CD4-positive, alpha-beta memory T cell (primary cell): Measurements from ENCODE around the gene SUCO. TPM values are rescaled to one million over a fixed set of nuclear protein-coding genes. Genes with fewer than 3 reads are reported as not detected.

Source experiments
- CTCF ChIA-PET: fragments of 350-600 bp; sonication (Branson Sonifier 250); formaldehyde crosslinking; loops from one replicate; lab custom pipeline; 2021; ENCODE audit warnings: inconsistent platforms; ENCODE audit not compliant: partially characterized antibody; lab: Charles Lee
- POLR2A ChIA-PET: fragments of 350-600 bp; sonication (Branson Sonifier 250); formaldehyde crosslinking; loops from one replicate; lab custom pipeline; 2021; ENCODE audit not compliant: partially characterized antibody; lab: Charles Lee
- DNase-seq, 5 donors: peaks; one replicate each; pipeline versions ENCODE4 v3.0.0 to v3.0.0-alpha.2; 2020 to 2022; ENCODE audit warnings: mixed read lengths in 1 of 5
- H3K27ac ChIP-seq: one replicate; pipeline ENCODE4 v1.7.0; 2013; ENCODE audit warnings: low read depth, low read length
- H3K27me3 ChIP-seq: 2 replicates; pipeline ENCODE4 v1.7.0; 2013; ENCODE audit warnings: mild to moderate bottlenecking, low read length, moderate library complexity; ENCODE audit not compliant: insufficient read depth
- H3K36me3 ChIP-seq: 2 replicates; pipeline ENCODE4 v1.7.0; 2013; ENCODE audit warnings: mild to moderate bottlenecking, low read length, moderate library complexity; ENCODE audit not compliant: insufficient read depth
- H3K4me1 ChIP-seq: 2 replicates; pipeline ENCODE4 v1.7.0; 2013; ENCODE audit warnings: mild to moderate bottlenecking, low read length, moderate library complexity; ENCODE audit not compliant: insufficient read depth
- H3K4me3 ChIP-seq, 2 donors: one replicate each; pipeline ENCODE4 v1.7.0; 2013; ENCODE audit warnings: low read length in 2 of 2, mild to moderate bottlenecking in 1 of 2
- H3K9me3 ChIP-seq, 2 donors: one replicate each; pipeline ENCODE4 v1.7.0; 2013; ENCODE audit warnings: low read length in 2 of 2, control low read depth in 1 of 2; ENCODE audit not compliant: control insufficient read depth in 1 of 2
- H3K27ac Mint-ChIP-seq, 7 donors: one replicate each; pipeline ENCODE4 v1.8.0; 2020 to 2021; ENCODE audit warnings: mixed read lengths in 7 of 7, mild to moderate bottlenecking in 6 of 7, inconsistent platforms in 3 of 7, moderate library complexity in 3 of 7
- H3K27me3 Mint-ChIP-seq, 2 donors: one replicate each; pipeline ENCODE4 v1.8.0; 2020 to 2021; ENCODE audit warnings: mixed read lengths in 2 of 2
- H3K36me3 Mint-ChIP-seq, 2 donors: one replicate each; pipeline ENCODE4 v1.8.0; 2020 to 2021; ENCODE audit warnings: mixed read lengths in 2 of 2, inconsistent platforms in 1 of 2, mild to moderate bottlenecking in 1 of 2
- H3K4me1 Mint-ChIP-seq, 4 donors: one replicate each; pipeline ENCODE4 v1.8.0; 2020 to 2021; ENCODE audit warnings: mixed read lengths in 4 of 4, mild to moderate bottlenecking in 1 of 4
- H3K4me3 Mint-ChIP-seq, 8 donors: one replicate each; pipeline ENCODE4 v1.8.0; 2020 to 2021; ENCODE audit warnings: mixed read lengths in 8 of 8, mild to moderate bottlenecking in 7 of 8, moderate library complexity in 6 of 8, inconsistent platforms in 3 of 8
- H3K9me3 Mint-ChIP-seq, 8 donors: one replicate each; pipeline ENCODE4 v1.8.0; 2020 to 2021; ENCODE audit warnings: mixed read lengths in 8 of 8, mild to moderate bottlenecking in 5 of 8, inconsistent platforms in 3 of 8, moderate library complexity in 1 of 8
- intact Hi-C: fragments of 100-400 bp; cut with micrococcal nuclease; formaldehyde crosslinking; loops from one replicate; pipeline ENCODE4 v1.15.1; 2023
- polyA plus RNA-seq, 2 donors: library from polyadenylated mRNA; unstranded; fragments of 300-500 nt; fragmentation: Illumina TruSeq; gene quantifications; one replicate each; pipeline ENCODE4 v1.2.3, GENCODE V29; 2021
- total RNA-seq, 2 experiments: library from RNA; stranded (reverse); gene quantifications; one replicate each; pipeline ENCODE4 v1.2.3, GENCODE V29; 2021

The SUCO gene
- total and polyA plus RNA-seq, 4 experiments from 2014 or later, result 12.2 to 74.4 (median 44.1) TPM

DNA sequence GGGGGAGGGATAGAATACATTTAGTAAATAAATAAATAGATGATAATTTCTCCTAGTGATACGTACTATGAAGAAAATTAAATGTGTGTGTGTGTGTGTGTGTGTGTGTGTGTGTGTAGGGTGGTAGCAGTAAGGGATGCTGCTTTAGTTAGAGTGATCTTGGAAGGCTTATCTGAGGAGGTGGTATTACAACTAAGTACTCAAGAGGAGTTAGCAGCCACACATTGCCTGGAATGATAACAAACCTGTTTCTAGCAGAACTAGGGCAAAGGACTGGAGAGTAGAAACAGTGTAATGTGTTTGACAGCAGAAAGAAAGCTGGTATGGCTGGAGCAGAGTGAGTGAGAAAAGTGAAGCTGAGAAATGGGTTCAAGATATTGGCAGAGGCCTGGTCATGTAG, 67.7 kb downstream of the SUCO start:
- H3K27ac ChIP-seq, result no peak overlapping the region
- Mint-ChIP-seq H3K9me3 (peaks cover 0 to 3% (median 0%) of the 10 kb centered on the region in 8 donors), H3K36me3 (peaks cover 38 to 70% of the 10 kb centered on the region in 2 donors), H3K27me3 (no peaks in the 10 kb centered on the region), H3K4me3 (no peak overlapping the region), H3K27ac (peak overlapping the region in 3 of 7 donors; percentile 29 to 62 (median 43)), H3K4me1 (peaks cover 8 to 18% (median 16%) of the 10 kb centered on the region in 4 donors)
- DNase-seq, result no peak
- intact Hi-C loops, result no loop called here
- no peaks in the 10 kb centered on the region for H3K27me3 ChIP-seq
- peaks cover 15% of the 10 kb centered on the region for H3K4me1 ChIP-seq
- no peaks in the 10 kb centered on the region for H3K9me3 ChIP-seq
- ChIA-PET CTCF (interaction anchor here (0.7 to 1.1 kb wide), 2 partner anchors 119 to 128 kb away, joined by 3 read pairs; no protein-coding TSS in a partner anchor), POLR2A (no interaction called here)
- H3K4me3 ChIP-seq, result no peak overlapping the region
- H3K36me3 ChIP-seq, result peaks cover 10% of the 10 kb centered on the region

DNA sequence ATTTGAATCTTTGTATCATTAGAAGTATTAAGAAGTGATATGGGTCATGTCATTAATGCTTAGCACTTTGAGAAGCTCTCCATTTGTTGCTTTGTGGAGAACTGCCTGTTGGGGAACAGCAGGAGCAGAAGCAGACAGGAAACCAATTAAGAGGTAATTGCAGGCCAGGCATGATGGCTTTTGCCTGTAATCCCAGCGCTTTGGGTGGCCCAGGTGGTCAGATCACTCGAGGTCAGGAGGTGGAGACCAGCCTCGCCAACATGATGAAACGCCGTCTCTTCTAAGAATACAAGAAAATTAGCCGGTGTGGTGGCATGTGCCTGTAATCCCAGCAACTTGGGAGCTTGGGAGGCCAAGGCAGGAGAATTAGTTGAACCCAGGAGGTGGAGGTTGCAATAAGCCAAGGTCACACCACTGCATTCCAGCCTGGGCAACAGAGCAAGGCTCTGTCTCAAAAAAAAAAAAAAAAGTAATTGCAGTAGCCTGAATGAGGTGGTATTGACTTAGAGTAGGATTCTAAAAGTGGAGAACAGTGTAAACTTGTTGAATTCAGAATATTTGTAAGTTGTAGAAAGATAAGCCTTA, 68.2 kb downstream of the SUCO start:
- no peak for DNase-seq
- peaks cover 0 to 2% (median 0%) of the 10 kb centered on the region in 8 donors for H3K9me3 Mint-ChIP-seq
- Histone ChIP-seq H3K4me1 (peaks cover 11% of the 10 kb centered on the region), H3K27ac (no peak overlapping the region), H3K27me3 (no peaks in the 10 kb centered on the region), H3K4me3 (no peak overlapping the region), H3K36me3 (peaks cover 10% of the 10 kb centered on the region), H3K9me3 (no peaks in the 10 kb centered on the region)
- H3K27ac Mint-ChIP-seq, result peak overlapping the region in 1 of 7 donors; percentile 18
- H3K4me1 Mint-ChIP-seq, result peaks cover 4 to 13% (median 11%) of the 10 kb centered on the region in 4 donors
- intact Hi-C loops, result no loop called here
- ChIA-PET CTCF (interaction anchor here (0.7 to 1.1 kb wide), 2 partner anchors 118 to 127 kb away, joined by 3 read pairs; no protein-coding TSS in a partner anchor), POLR2A (no interaction called here)
- no peaks in the 10 kb centered on the region for H3K27me3 Mint-ChIP-seq
- H3K36me3 Mint-ChIP-seq, result peaks cover 32 to 65% of the 10 kb centered on the region in 2 donors
- no peak overlapping the region for H3K4me3 Mint-ChIP-seq

DNA sequence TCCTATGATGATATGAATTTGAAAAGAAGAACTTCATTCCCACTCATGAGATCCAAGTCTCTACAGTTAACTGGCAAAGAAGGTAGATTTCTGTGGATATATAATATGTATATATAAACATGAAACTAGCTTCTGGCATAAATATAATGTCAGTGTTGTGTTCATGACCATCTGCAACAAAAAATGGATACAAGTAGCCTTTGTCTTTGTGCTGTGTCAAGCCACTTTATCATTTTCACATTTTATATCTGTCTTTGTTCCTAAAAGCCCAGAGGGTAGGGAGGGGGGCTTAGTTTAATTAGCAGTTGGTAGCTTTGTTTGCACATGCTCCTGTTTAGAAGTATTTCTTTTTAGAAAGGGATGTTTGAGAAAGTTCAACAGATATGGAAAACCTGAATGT, 69.8 kb downstream of the SUCO start:
- Mint-ChIP-seq H3K4me3 (no peak overlapping the region), H3K9me3 (peaks cover 0 to 2% (median 0%) of the 10 kb centered on the region in 8 donors), H3K36me3 (peaks cover 22 to 58% of the 10 kb centered on the region in 2 donors), H3K27ac (peak overlapping the region in 3 of 7 donors; percentile 3 to 38 (median 32)), H3K27me3 (no peaks in the 10 kb centered on the region), H3K4me1 (peaks cover 0 to 7% (median 1%) of the 10 kb centered on the region in 4 donors)
- Histone ChIP-seq H3K27ac (no peak overlapping the region), H3K27me3 (no peaks in the 10 kb centered on the region), H3K4me1 (no peaks in the 10 kb centered on the region), H3K36me3 (peaks cover 6% of the 10 kb centered on the region), H3K9me3 (no peaks in the 10 kb centered on the region), H3K4me3 (no peak overlapping the region)
- DNase-seq, result no peak
- ChIA-PET POLR2A (no interaction called here), CTCF (interaction anchor here (2.4 kb wide), 1 partner anchor 117 kb away, joined by 13 read pairs; no protein-coding TSS in a partner anchor)
- intact Hi-C loops, result no loop called here

DNA sequence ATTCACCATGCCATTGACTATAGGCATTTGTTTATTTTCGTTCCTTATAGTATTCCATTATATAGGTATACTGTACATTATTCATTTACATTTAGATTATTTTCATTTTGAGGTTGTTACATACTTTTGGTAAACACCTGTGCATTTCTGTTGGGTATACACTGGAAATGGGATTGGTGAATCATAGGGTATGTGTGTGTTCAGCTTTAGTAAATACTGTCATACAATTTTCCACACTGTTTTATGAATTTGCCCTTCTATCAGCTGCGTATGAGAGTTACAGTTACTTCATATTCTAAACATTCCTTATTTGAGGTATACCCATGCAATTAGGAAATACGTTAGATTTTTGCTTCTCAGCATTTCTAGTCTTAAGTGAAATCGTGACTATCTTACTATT, 70.9 kb downstream of the SUCO start:
- no peak for DNase-seq
- Histone ChIP-seq H3K9me3 (no peaks in the 10 kb centered on the region), H3K36me3 (peaks cover 6% of the 10 kb centered on the region), H3K4me1 (no peaks in the 10 kb centered on the region), H3K27ac (no peak overlapping the region), H3K27me3 (no peaks in the 10 kb centered on the region), H3K4me3 (no peak overlapping the region)
- POLR2A ChIA-PET, result interaction anchor here (1.6 kb wide), 1 partner anchor 36 kb away, joined by 4 read pairs; no protein-coding TSS in a partner anchor
- intact Hi-C loops, result no loop called here
- Mint-ChIP-seq H3K27ac (no peak overlapping the region), H3K27me3 (no peaks in the 10 kb centered on the region), H3K36me3 (peaks cover 16 to 51% of the 10 kb centered on the region in 2 donors), H3K4me1 (peaks cover 0 to 7% (median 1%) of the 10 kb centered on the region in 4 donors), H3K9me3 (peaks cover 0 to 2% (median 0%) of the 10 kb centered on the region in 8 donors), H3K4me3 (no peak overlapping the region)
- CTCF ChIA-PET, result interaction anchor here (0.9 to 2.4 kb wide), 3 partner anchors 76 to 121 kb away, joined by 3 to 13 read pairs (median 3); no protein-coding TSS in a partner anchor

DNA sequence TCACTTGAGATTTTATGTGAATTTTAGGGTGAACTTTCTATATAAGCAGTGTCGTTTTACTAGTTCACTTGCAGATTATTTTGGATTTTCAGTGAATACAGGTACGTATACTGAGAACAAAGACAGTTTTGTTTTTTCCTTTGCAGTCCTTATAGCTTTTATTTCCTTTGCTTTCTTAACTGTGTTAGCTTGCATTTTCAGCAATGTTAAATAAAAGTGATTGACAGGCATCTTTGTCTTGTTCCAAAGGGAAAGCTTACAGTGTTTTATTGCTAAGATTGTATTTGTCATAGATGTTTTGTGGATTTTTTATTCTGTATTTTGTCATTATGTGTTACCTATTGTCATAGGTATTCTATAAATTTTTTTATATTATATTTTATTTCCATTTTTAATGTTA, 72.7 kb downstream of the SUCO start:
- intact Hi-C loops, result loop anchor here (5.0 kb wide), 1 partner anchor 52 kb away; the partner anchor contains the start of gene FASLG
- H3K27me3 Mint-ChIP-seq, result no peaks in the 10 kb centered on the region
- POLR2A ChIA-PET, result no interaction called here

DNA sequence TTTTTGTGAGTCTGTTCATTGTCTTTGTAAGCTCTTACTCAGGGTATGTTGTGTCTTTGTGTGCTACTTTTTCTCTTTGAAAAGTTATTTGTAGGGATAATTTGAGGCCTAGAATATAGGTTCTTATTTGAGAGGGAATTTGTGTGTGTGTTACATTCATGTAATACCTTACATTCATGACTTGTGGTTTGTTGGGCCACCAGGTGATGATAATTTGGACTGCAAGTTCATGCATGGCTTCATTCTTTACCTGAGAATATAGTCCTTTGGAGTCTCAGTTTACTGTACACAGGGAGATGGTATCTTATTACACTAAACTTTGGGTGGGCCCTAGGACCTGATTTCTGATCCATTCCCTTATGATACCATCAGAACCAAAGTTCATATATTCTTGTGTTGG, 74.2 kb downstream of the SUCO start:
- Histone ChIP-seq H3K36me3 (no peaks in the 10 kb centered on the region), H3K4me3 (no peak overlapping the region), H3K9me3 (no peaks in the 10 kb centered on the region), H3K4me1 (no peaks in the 10 kb centered on the region), H3K27me3 (no peaks in the 10 kb centered on the region), H3K27ac (no peak overlapping the region)
- ChIA-PET POLR2A (interaction anchor here (1.2 kb wide), 1 partner anchor 113 kb away, joined by 5 read pairs; no protein-coding TSS in a partner anchor), CTCF (interaction anchor here (0.8 to 7.8 kb wide), 6 partner anchors 9 to 136 kb away, joined by 3 to 261 read pairs (median 6); no protein-coding TSS in a partner anchor)
- Mint-ChIP-seq H3K9me3 (no peaks in the 10 kb centered on the region), H3K27me3 (no peaks in the 10 kb centered on the region), H3K4me3 (no peak overlapping the region), H3K4me1 (peaks cover 4 to 12% (median 6%) of the 10 kb centered on the region in 4 donors), H3K27ac (peak overlapping the region in 5 of 7 donors; percentile 1 to 70 (median 39)), H3K36me3 (peaks cover 28 to 59% of the 10 kb centered on the region in 2 donors)
- DNase-seq, result no peak
- intact Hi-C loops, result loop anchor here (5.0 kb wide), 1 partner anchor 50 kb away; the partner anchor contains the start of gene FASLG

More for the DNA sequence above, 72.7 kb downstream of the SUCO start:
- Histone ChIP-seq H3K27me3 (no peaks in the 10 kb centered on the region), H3K4me1 (no peaks in the 10 kb centered on the region), H3K27ac (no peak overlapping the region), H3K9me3 (no peaks in the 10 kb centered on the region), H3K36me3 (peaks cover 6% of the 10 kb centered on the region), H3K4me3 (no peak overlapping the region)
- peaks cover 4 to 12% (median 6%) of the 10 kb centered on the region in 4 donors for H3K4me1 Mint-ChIP-seq
- no peak overlapping the region for H3K4me3 Mint-ChIP-seq
- DNase-seq, result no peak
- peaks cover 0 to under 1% (median 0%) of the 10 kb centered on the region in 8 donors for H3K9me3 Mint-ChIP-seq
- peaks cover 27 to 63% of the 10 kb centered on the region in 2 donors for H3K36me3 Mint-ChIP-seq
- peak overlapping the region in 1 of 7 donors; percentile 25 for H3K27ac Mint-ChIP-seq
- CTCF ChIA-PET, result interaction anchor here (7.8 kb wide), 1 partner anchor 113 kb away, joined by 261 read pairs; no protein-coding TSS in a partner anchor

DNA sequence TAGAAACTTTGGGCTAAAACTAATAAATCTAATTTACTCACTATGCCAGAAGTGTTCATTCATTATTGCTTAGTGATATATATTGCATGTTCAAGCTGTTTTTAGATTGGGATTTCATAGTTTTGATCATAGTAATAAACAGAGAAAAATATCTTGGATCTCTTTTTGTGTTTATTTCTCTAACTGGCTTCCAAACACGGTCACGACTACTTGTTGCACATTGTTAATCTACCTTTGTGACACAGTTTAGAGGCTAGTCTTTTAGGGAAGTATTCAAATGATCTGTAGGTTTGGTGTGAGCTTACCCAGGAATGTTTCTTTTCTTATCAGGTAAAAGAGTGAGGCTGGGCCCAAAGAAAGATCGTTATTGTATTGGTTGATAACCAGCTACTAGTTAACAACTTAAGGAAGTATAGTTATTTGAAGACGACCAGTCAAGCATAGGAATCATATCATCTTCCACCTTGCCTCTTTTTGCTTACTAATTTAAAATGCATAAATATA, 75.2 kb downstream of the SUCO start:
- peak overlapping the region in 5 of 7 donors; percentile 14 to 67 (median 35) for H3K27ac Mint-ChIP-seq
- Histone ChIP-seq H3K4me3 (no peak overlapping the region), H3K27ac (no peak overlapping the region), H3K9me3 (no peaks in the 10 kb centered on the region), H3K27me3 (no peaks in the 10 kb centered on the region), H3K36me3 (no peaks in the 10 kb centered on the region), H3K4me1 (no peaks in the 10 kb centered on the region)
- intact Hi-C loops, result loop anchor here (5.0 kb wide), 1 partner anchor 49 kb away; the partner anchor contains the start of gene FASLG
- ChIA-PET POLR2A (interaction anchor here (1.2 kb wide), 2 partner anchors 101 to 112 kb away, joined by 3 to 5 read pairs; no protein-coding TSS in a partner anchor), CTCF (interaction anchor here (0.5 to 7.8 kb wide), 11 partner anchors 10 to 157 kb away, joined by 3 to 261 read pairs (median 4); no protein-coding TSS in a partner anchor)
- peaks cover 28 to 49% of the 10 kb centered on the region in 2 donors for H3K36me3 Mint-ChIP-seq
- H3K4me1 Mint-ChIP-seq, result peaks cover 4 to 12% (median 6%) of the 10 kb centered on the region in 4 donors
- no peaks in the 10 kb centered on the region for H3K27me3 Mint-ChIP-seq
- H3K4me3 Mint-ChIP-seq, result no peak overlapping the region
- H3K9me3 Mint-ChIP-seq, result no peaks in the 10 kb centered on the region
- no peak for DNase-seq
